ENCODE results near the gene COL12A1.

DNA sequence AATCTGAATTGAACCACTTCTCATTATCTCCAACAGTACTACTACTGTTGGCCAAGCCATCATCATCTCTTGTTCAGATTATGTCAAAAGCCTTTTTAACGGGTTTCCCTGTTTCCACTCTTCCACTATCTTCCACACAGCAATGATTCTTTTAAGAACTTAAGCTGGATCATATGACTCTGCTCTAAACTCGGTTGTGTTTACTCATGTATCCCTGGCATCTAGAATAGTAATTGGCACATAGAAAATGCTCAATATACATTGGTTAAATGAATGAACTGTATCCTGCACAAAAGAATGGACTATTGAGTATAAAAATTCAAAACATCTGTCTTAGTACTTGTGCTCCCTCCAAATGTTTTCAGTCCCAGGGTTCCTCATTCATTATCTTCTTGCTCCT lies 40.5 kb upstream of the COL12A1 start:
- TF ChIP-seq, protein P1, sequence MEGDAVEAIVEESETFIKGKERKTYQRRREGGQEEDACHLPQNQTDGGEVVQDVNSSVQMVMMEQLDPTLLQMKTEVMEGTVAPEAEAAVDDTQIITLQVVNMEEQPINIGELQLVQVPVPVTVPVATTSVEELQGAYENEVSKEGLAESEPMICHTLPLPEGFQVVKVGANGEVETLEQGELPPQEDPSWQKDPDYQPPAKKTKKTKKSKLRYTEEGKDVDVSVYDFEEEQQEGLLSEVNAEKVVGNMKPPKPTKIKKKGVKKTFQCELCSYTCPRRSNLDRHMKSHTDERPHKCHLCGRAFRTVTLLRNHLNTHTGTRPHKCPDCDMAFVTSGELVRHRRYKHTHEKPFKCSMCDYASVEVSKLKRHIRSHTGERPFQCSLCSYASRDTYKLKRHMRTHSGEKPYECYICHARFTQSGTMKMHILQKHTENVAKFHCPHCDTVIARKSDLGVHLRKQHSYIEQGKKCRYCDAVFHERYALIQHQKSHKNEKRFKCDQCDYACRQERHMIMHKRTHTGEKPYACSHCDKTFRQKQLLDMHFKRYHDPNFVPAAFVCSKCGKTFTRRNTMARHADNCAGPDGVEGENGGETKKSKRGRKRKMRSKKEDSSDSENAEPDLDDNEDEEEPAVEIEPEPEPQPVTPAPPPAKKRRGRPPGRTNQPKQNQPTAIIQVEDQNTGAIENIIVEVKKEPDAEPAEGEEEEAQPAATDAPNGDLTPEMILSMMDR (IDR thresholded peaks at IDR 0.05 in 4 of 5, conservative IDR thresholded peaks at IDR 0.05 in 1 of 5) = no peak
- TF ChIP-seq POLR2A (IDR thresholded peaks at IDR 0.05) = no peak

Data from gastrocnemius medialis (tissue), 4 donors.